WERI-Rb-1 (cell line): ENCODE data around the gene SOX5.

ENCODE experiments used
- DNase-seq: peaks from one replicate; pipeline ENCODE4 v3.0.0-alpha.2; 2020
- H3K27ac ChIP-seq: fragments of 250-450 bp; sonication (Bioruptor Pico); 2 replicates; pipeline ENCODE4 v1.5.1; 2020; ENCODE audit warnings: mild to moderate bottlenecking, moderate library complexity
- H3K27me3 ChIP-seq: fragments of 250-450 bp; sonication (Bioruptor Pico); 2 replicates; pipeline ENCODE4 v1.5.1; 2021; ENCODE audit warnings: mild to moderate bottlenecking, low read depth, moderate library complexity; ENCODE audit not compliant: insufficient read depth, severe bottlenecking
- H3K36me3 ChIP-seq: fragments of 250-450 bp; sonication (Bioruptor Pico); 2 replicates; pipeline ENCODE4 v1.5.1; 2020; ENCODE audit warnings: mild to moderate bottlenecking, moderate library complexity
- H3K4me3 ChIP-seq: 2 replicates; pipeline ENCODE4 v1.5.1; 2011; ENCODE audit warnings: low read depth, mild to moderate bottlenecking, control low read depth, low read length
- H3K9me3 ChIP-seq: fragments of 250-450 bp; sonication (Bioruptor Pico); 2 replicates; pipeline ENCODE4 v1.5.1; 2021; ENCODE audit warnings: mild to moderate bottlenecking, moderate library complexity; ENCODE audit not compliant: severe bottlenecking
- CTCF ChIP-seq: IDR thresholded peaks from 2 replicates; pipeline ENCODE4 v1.5.1; 2011; ENCODE audit warnings: low read depth, mild to moderate bottlenecking, control low read depth, inconsistent platforms, low read length

The SOX5 gene

GRCh38 chr12:23891115-23891514 is 58.4 kb downstream of the SOX5 start:
- TF ChIP-seq CTCF, result no peak
- no peaks in the 10 kb centered on the region for H3K27me3 ChIP-seq
- H3K36me3 ChIP-seq, result no peaks in the 10 kb centered on the region
- no peak overlapping the region for H3K27ac ChIP-seq
- no peak overlapping the region for H3K4me3 ChIP-seq
- no peaks in the 10 kb centered on the region for H3K9me3 ChIP-seq
- no peak for DNase-seq

- DNase-seq, result no peak
- no peaks in the 10 kb centered on the region for H3K9me3 ChIP-seq
- no peak overlapping the region for H3K4me3 ChIP-seq
- no peaks in the 10 kb centered on the region for H3K36me3 ChIP-seq
- H3K27me3 ChIP-seq, result no peaks in the 10 kb centered on the region
- H3K27ac ChIP-seq, result no peak overlapping the region
- TF ChIP-seq CTCF, result no peak
These were observed 60.4 kb downstream of the SOX5 start for GRCh38 chr12:23889069-23889440.

GRCh38 chr12:23888396-23889068 is 60.9 kb downstream of the SOX5 start:
- no peak overlapping the region for H3K27ac ChIP-seq
- no peaks in the 10 kb centered on the region for H3K27me3 ChIP-seq
- H3K36me3 ChIP-seq, result no peaks in the 10 kb centered on the region
- no peaks in the 10 kb centered on the region for H3K9me3 ChIP-seq
- TF ChIP-seq CTCF, result no peak
- H3K4me3 ChIP-seq, result no peak overlapping the region
- no peak for DNase-seq

- H3K36me3 ChIP-seq, result no peaks in the 10 kb centered on the region
- no peak for TF ChIP-seq CTCF
- no peak overlapping the region for H3K27ac ChIP-seq
- no peaks in the 10 kb centered on the region for H3K27me3 ChIP-seq
- H3K9me3 ChIP-seq, result no peaks in the 10 kb centered on the region
- DNase-seq, result no peak
- H3K4me3 ChIP-seq, result no peak overlapping the region
These were observed 62.2 kb downstream of the SOX5 start for GRCh38 chr12:23887055-23887835.

GRCh38 chr12:23885394-23885793 is 64.1 kb downstream of the SOX5 start:
- TF ChIP-seq CTCF, result no peak
- no peaks in the 10 kb centered on the region for H3K9me3 ChIP-seq
- no peak overlapping the region for H3K27ac ChIP-seq
- H3K27me3 ChIP-seq, result no peaks in the 10 kb centered on the region
- DNase-seq, result no peak
- H3K36me3 ChIP-seq, result no peaks in the 10 kb centered on the region
- no peak overlapping the region for H3K4me3 ChIP-seq
